HG03342 (cell line): ENCODE measurements around the gene DXO.
"Not testable (repeated sequence)": the region's sequence is repeated elsewhere in the genome, so short reads cannot be mapped to it uniquely, and the experiment has no call there.

ENCODE experiments used
- ATAC-seq: cut with Tn5 transposase; IDR thresholded peaks from one replicate; pipeline ENCODE4 v1.9.1; 2021; ENCODE audit warnings: mild to moderate bottlenecking, moderate library complexity; ENCODE audit not compliant: unreplicated experiment

The DXO gene

DNA sequence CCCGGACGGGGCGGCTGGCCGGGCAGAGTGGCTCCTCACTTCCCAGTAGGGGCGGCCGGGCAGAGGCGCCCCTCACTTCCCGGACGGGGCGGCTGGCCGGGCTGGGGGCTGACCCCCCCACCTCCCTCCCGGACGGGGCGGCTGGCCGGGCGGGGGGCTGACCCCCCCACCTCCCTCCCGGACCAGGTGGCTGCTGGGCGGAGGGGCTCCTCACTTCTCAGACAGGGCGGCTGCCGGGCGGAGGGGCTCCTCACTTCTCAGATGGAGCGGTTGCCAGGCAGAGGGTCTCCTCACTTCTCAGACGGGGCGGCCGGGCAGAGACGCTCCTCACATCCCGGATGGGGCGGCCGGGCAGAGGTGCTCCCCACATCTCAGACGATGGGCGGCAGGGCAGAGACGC lies 39.8 kb downstream of the DXO start:
- not testable (repeated sequence) for ATAC-seq

DNA sequence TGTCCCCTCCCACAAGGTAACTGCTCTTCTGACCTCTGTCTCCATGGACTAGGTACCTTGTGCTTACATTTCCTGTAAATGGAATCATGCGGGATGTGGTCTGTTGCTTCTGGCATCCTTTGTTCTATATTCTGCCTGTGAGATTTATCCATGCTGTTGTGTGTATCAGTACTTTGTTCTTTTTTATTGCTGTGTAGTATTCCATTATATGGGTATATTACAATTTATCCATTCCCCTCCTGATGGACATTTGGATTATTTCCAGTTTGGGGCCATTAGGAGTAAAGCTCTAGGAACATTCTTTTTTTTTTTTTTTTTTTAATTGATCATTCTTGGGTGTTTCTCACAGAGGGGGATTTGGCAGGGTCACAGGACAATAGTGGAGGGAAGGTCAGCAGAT lies 41.0 kb downstream of the DXO start:
- ATAC-seq, result no peak

DNA sequence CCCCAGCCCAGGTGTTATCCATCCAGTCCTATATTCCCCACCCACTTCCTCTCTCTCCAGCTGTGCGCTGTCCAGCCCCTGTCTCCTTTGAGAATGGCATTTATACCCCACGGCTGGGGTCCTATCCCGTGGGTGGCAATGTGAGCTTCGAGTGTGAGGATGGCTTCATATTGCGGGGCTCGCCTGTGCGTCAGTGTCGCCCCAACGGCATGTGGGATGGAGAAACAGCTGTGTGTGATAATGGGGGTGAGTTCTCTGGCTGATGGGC lies 43.3 kb downstream of the DXO start:
- no peak for ATAC-seq

DNA sequence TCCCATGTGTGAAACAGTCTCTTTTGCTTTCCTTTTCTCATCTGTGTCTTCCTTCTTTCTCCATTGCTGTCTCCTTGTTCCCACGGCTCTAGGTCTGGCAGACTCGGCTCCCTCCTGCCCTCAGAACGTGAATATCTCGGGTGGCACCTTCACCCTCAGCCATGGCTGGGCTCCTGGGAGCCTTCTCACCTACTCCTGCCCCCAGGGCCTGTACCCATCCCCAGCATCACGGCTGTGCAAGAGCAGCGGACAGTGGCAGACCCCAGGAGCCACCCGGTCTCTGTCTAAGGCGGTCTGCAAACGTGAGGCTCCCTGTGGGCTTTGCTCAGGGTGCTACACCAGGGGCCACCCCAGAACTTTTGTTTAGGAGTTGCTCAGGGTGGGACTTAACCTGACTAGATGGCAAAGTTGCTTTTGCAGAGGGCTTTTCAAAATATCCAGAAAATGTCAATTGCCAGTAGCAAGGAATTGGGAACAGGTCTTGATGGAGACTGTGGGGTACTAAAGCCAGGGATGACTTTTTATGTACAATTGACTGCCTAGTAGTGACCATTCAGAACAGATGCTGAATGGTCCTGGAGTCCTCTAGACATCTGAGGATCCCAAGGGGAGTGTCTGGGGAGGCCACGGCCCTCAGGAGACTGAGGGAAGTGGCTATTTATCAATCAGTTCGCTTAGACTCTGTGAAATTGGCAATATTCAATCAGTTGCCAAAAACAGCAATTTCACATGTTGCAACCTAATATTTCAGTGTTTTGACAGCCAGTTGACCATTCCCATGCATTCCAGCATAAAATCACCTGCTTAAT lies 43.9 kb downstream of the DXO start:
- ATAC-seq, result no peak

DNA sequence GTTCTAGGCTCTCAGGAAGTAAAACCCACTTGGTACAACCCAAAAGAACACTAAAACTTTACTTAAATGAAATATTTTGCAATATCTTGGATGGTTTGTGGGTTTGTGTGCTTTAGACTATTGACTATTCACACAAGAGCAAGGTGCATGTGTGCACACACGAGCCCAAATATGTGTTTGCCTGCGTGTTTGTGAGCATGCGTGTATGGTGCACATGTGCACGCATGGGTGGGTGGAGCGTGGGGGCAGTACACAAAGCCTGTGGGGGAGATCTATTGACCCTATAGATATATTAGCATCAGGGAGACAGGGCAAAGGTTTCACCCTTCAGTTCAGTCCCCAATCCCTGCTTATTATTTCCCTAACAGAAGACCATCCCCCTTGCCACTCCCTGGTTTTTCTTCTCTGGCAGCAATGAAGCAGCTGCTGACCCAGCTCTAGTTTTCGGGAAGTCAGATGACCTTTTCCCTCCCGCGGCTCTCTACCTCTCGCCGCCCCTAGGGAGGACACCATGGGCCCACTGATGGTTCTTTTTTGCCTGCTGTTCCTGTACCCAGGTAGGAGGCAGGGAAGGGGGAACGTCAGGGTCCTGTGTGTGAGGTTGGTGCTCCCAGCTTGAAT lies 44.6 kb downstream of the DXO start, which contains the start of gene C2:
TSS of gene C2 (plus strand) at position 476 of the 621 bp plus-strand sequence. CDS start at position 512, 36 bp downstream.
- ATAC-seq, result no peak

DNA sequence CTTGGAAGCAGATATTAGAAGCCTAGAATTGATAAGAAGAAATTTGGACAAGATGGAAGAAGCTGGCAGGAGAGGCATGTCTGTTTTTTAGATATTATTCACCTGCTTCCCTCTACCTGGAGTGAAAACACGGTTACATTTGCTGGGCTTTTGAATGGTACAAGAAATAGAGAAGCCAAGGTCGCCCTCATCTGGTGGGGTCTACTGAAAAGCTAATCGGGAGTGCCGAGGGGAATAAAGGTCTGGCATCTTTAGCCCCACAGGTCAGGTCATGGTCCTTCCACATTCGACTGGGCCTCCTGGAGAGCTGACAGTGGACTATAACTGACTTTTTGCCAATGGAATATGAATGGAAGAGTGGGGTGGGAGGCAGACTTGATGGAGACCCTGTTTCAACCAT lies 49.0 kb downstream of the DXO start:
- ATAC-seq, result no peak

DNA sequence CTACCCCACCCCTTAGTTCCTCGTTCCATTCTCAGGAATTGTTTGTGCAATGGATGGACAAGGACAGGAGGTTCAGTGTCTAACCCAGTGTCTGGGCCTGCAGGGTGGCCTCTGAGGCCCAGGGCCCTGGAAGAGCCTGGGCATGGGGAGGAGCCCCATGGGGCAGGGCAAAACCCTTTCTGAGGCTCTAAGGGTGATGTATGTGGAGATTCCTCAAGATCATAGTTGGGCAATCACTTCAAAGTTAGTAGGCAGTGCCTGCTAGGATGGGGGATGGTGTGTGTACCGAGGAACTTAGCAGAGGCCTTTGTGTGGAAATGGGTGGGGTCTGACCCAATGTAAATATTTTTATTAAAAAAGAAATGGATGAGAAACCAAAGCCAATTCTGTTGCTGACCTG lies 51.1 kb downstream of the DXO start:
- no peak for ATAC-seq
